GM18520 (cell line): ENCODE results near the gene TIPARP.

Experiments
- ATAC-seq: cut with Tn5 transposase; IDR thresholded peaks from one replicate; pipeline ENCODE4 v1.9.1; 2021; ENCODE audit not compliant: unreplicated experiment

Gene TIPARP

GRCh38 chr3:156674046-156674910, at the start of gene TIPARP:
TSS of gene TIPARP (plus strand) at chr3:156674590. CDS start at chr3:156677698, 3,108 bp downstream.
- ATAC-seq: peak; percentile 80

- ATAC-seq: no peak
Measured at GRCh38 chr3:156626104-156626503, 48.3 kb upstream of the TIPARP start.

GRCh38 chr3:156627946-156628569, 46.3 kb upstream of the TIPARP start:
- ATAC-seq: no peak

- ATAC-seq: no peak
Measured at GRCh38 chr3:156628836-156629618, 45.4 kb upstream of the TIPARP start.

GRCh38 chr3:156630081-156630772, 44.2 kb upstream of the TIPARP start:
- no peak for ATAC-seq

- no peak for ATAC-seq
Measured at GRCh38 chr3:156630773-156631093, 43.7 kb upstream of the TIPARP start.

GRCh38 chr3:156631323-156631722, 43.1 kb upstream of the TIPARP start:
- no peak for ATAC-seq

- ATAC-seq: no peak
Measured at GRCh38 chr3:156632601-156633000, 41.8 kb upstream of the TIPARP start.

- no peak for ATAC-seq
Measured at GRCh38 chr3:156633335-156633734, 41.1 kb upstream of the TIPARP start.

GRCh38 chr3:156635034-156635433, 39.4 kb upstream of the TIPARP start:
- no peak for ATAC-seq

GRCh38 chr3:156635973-156636372, 38.4 kb upstream of the TIPARP start:
- no peak for ATAC-seq

GRCh38 chr3:156637480-156638022, 36.8 kb upstream of the TIPARP start:
- ATAC-seq: no peak

- ATAC-seq: no peak
Measured at GRCh38 chr3:156638271-156638670, 36.1 kb upstream of the TIPARP start.

GRCh38 chr3:156639414-156640023, 34.9 kb upstream of the TIPARP start:
- ATAC-seq: no peak

- no peak for ATAC-seq
Measured at GRCh38 chr3:156641618-156641975, 32.8 kb upstream of the TIPARP start.

GRCh38 chr3:156642750-156643728, 31.4 kb upstream of the TIPARP start:
- no peak for ATAC-seq

- ATAC-seq: no peak
Measured at GRCh38 chr3:156643729-156644389, 30.5 kb upstream of the TIPARP start.

GRCh38 chr3:156644958-156645357, 29.4 kb upstream of the TIPARP start:
- no peak for ATAC-seq

- ATAC-seq: no peak
Measured at GRCh38 chr3:156646958-156647357, 27.4 kb upstream of the TIPARP start.
